ENCODE measurements around the gene CSNK1G1. TPM values are rescaled to one million over a fixed set of nuclear protein-coding genes. Genes with fewer than 3 reads are reported as not detected.

CSNK1G1 gene
- total and polyA plus RNA-seq, 2 of the 8 experiments (the other 6 are each of a cell fraction or from before 2014, with no cell fraction given), result 6.0 to 12.9 TPM

DNA sequence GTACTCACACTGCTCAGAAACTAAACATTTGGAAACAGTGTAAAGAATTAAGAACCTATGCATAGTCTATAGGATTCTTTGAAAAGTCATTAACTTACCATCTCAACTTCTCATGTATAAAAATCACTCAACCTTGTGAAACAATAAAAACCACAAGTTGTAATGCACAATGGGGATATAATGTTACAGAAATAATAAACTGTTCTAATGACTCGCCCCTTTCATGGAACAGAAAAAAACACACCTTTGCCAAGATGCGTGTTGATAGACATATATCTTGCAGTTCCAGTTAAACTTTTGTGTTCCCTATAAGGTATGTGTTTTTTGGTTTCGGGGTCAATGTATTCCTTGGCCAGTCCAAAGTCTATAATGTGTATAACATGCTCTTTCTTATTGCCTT lies 142.3 kb downstream of the CSNK1G1 start (continued):
- TF ChIP-seq, protein P1, sequence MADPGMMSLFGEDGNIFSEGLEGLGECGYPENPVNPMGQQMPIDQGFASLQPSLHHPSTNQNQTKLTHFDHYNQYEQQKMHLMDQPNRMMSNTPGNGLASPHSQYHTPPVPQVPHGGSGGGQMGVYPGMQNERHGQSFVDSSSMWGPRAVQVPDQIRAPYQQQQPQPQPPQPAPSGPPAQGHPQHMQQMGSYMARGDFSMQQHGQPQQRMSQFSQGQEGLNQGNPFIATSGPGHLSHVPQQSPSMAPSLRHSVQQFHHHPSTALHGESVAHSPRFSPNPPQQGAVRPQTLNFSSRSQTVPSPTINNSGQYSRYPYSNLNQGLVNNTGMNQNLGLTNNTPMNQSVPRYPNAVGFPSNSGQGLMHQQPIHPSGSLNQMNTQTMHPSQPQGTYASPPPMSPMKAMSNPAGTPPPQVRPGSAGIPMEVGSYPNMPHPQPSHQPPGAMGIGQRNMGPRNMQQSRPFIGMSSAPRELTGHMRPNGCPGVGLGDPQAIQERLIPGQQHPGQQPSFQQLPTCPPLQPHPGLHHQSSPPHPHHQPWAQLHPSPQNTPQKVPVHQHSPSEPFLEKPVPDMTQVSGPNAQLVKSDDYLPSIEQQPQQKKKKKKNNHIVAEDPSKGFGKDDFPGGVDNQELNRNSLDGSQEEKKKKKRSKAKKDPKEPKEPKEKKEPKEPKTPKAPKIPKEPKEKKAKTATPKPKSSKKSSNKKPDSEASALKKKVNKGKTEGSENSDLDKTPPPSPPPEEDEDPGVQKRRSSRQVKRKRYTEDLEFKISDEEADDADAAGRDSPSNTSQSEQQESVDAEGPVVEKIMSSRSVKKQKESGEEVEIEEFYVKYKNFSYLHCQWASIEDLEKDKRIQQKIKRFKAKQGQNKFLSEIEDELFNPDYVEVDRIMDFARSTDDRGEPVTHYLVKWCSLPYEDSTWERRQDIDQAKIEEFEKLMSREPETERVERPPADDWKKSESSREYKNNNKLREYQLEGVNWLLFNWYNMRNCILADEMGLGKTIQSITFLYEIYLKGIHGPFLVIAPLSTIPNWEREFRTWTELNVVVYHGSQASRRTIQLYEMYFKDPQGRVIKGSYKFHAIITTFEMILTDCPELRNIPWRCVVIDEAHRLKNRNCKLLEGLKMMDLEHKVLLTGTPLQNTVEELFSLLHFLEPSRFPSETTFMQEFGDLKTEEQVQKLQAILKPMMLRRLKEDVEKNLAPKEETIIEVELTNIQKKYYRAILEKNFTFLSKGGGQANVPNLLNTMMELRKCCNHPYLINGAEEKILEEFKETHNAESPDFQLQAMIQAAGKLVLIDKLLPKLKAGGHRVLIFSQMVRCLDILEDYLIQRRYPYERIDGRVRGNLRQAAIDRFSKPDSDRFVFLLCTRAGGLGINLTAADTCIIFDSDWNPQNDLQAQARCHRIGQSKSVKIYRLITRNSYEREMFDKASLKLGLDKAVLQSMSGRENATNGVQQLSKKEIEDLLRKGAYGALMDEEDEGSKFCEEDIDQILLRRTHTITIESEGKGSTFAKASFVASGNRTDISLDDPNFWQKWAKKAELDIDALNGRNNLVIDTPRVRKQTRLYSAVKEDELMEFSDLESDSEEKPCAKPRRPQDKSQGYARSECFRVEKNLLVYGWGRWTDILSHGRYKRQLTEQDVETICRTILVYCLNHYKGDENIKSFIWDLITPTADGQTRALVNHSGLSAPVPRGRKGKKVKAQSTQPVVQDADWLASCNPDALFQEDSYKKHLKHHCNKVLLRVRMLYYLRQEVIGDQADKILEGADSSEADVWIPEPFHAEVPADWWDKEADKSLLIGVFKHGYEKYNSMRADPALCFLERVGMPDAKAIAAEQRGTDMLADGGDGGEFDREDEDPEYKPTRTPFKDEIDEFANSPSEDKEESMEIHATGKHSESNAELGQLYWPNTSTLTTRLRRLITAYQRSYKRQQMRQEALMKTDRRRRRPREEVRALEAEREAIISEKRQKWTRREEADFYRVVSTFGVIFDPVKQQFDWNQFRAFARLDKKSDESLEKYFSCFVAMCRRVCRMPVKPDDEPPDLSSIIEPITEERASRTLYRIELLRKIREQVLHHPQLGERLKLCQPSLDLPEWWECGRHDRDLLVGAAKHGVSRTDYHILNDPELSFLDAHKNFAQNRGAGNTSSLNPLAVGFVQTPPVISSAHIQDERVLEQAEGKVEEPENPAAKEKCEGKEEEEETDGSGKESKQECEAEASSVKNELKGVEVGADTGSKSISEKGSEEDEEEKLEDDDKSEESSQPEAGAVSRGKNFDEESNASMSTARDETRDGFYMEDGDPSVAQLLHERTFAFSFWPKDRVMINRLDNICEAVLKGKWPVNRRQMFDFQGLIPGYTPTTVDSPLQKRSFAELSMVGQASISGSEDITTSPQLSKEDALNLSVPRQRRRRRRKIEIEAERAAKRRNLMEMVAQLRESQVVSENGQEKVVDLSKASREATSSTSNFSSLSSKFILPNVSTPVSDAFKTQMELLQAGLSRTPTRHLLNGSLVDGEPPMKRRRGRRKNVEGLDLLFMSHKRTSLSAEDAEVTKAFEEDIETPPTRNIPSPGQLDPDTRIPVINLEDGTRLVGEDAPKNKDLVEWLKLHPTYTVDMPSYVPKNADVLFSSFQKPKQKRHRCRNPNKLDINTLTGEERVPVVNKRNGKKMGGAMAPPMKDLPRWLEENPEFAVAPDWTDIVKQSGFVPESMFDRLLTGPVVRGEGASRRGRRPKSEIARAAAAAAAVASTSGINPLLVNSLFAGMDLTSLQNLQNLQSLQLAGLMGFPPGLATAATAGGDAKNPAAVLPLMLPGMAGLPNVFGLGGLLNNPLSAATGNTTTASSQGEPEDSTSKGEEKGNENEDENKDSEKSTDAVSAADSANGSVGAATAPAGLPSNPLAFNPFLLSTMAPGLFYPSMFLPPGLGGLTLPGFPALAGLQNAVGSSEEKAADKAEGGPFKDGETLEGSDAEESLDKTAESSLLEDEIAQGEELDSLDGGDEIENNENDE (IDR thresholded peaks at IDR 0.05; ENCODE audit: insufficient replicate concordance, low read length), result no peak
- TF ChIP-seq SIRT6 (IDR thresholded peaks at IDR 0.05; ENCODE audit: low read length) (no peak), RNF2 (IDR thresholded peaks at IDR 0.05; ENCODE audit: borderline replicate concordance, low read depth, low read length, missing control alignments, poor library complexity, severe bottlenecking) (no peak), RXRA (IDR thresholded peaks at IDR 0.05; ENCODE audit: insufficient read depth, low read depth, low read length) (no peak), TCF12 (IDR thresholded peaks at IDR 0.05; ENCODE audit: low read depth, low read length) (no peak), POLR2AphosphoS5 (IDR thresholded peaks at IDR 0.05; ENCODE audit: low read depth, low read length) (no peak), KDM1A (IDR thresholded peaks at IDR 0.05; ENCODE audit: borderline replicate concordance, low read length) (no peak), KDM5A (IDR thresholded peaks at IDR 0.05; ENCODE audit: low read length) (no peak), SP4 (IDR thresholded peaks at IDR 0.05; ENCODE audit: low read length) (no peak), SIX5 (IDR thresholded peaks at IDR 0.05; ENCODE audit: low read depth, low read length) (no peak), BACH1 (IDR thresholded peaks at IDR 0.05; ENCODE audit: low read length) (no peak), NRF1 (IDR thresholded peaks at IDR 0.05; ENCODE audit: low read depth, low read length) (no peak)
